ENCODE results near the gene RGS7BP.

Gene RGS7BP

DNA sequence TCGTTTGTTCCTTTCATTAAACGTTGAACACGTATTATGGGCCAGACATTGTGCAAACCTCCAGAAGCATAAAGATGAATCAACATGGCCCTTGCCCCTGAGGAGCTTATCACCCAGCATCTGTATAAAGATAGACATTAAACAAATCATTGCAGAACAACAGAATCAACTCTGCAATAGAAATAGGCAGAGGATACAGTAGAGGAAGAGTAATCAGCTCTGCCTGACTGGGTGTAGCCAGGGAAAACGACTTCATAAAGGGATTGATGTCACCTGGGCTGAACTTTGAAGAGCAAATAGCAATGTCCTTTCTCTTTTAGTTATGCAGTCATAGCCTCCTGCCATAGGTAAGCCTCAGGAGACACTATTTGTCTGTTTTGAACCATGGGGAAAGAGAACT lies 13.4 kb downstream of the RGS7BP start:
- Histone ChIP-seq H3K27ac (replicated peaks) (no peak overlapping the region), H3K4me3 (replicated peaks; ENCODE audit: insufficient read depth, low read length) (no peak overlapping the region), H3K27me3 (ENCODE audit: insufficient read depth, poor library complexity, severe bottlenecking) (no peaks in the 10 kb centered on the region)
- no peak for DNase-seq (ENCODE audit: low read depth in 1 of 2, low spot score in 1 of 2)
- TF ChIP-seq POLR2AphosphoS5 (IDR thresholded peaks at IDR 0.05; ENCODE audit: low read depth), result no peak
- no peak for TF ChIP-seq SPI1 (IDR thresholded peaks at IDR 0.05; ENCODE audit: borderline replicate concordance, low read depth)
- TF ChIP-seq, protein P1, sequence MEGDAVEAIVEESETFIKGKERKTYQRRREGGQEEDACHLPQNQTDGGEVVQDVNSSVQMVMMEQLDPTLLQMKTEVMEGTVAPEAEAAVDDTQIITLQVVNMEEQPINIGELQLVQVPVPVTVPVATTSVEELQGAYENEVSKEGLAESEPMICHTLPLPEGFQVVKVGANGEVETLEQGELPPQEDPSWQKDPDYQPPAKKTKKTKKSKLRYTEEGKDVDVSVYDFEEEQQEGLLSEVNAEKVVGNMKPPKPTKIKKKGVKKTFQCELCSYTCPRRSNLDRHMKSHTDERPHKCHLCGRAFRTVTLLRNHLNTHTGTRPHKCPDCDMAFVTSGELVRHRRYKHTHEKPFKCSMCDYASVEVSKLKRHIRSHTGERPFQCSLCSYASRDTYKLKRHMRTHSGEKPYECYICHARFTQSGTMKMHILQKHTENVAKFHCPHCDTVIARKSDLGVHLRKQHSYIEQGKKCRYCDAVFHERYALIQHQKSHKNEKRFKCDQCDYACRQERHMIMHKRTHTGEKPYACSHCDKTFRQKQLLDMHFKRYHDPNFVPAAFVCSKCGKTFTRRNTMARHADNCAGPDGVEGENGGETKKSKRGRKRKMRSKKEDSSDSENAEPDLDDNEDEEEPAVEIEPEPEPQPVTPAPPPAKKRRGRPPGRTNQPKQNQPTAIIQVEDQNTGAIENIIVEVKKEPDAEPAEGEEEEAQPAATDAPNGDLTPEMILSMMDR (IDR thresholded peaks at IDR 0.05; ENCODE audit: insufficient read depth, low read length), result no peak
- TF ChIP-seq GABPA (IDR thresholded peaks at IDR 0.05; ENCODE audit: low read depth), result no peak
- TF ChIP-seq, protein P2, sequence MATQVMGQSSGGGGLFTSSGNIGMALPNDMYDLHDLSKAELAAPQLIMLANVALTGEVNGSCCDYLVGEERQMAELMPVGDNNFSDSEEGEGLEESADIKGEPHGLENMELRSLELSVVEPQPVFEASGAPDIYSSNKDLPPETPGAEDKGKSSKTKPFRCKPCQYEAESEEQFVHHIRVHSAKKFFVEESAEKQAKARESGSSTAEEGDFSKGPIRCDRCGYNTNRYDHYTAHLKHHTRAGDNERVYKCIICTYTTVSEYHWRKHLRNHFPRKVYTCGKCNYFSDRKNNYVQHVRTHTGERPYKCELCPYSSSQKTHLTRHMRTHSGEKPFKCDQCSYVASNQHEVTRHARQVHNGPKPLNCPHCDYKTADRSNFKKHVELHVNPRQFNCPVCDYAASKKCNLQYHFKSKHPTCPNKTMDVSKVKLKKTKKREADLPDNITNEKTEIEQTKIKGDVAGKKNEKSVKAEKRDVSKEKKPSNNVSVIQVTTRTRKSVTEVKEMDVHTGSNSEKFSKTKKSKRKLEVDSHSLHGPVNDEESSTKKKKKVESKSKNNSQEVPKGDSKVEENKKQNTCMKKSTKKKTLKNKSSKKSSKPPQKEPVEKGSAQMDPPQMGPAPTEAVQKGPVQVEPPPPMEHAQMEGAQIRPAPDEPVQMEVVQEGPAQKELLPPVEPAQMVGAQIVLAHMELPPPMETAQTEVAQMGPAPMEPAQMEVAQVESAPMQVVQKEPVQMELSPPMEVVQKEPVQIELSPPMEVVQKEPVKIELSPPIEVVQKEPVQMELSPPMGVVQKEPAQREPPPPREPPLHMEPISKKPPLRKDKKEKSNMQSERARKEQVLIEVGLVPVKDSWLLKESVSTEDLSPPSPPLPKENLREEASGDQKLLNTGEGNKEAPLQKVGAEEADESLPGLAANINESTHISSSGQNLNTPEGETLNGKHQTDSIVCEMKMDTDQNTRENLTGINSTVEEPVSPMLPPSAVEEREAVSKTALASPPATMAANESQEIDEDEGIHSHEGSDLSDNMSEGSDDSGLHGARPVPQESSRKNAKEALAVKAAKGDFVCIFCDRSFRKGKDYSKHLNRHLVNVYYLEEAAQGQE (IDR thresholded peaks at IDR 0.05; ENCODE audit: insufficient replicate concordance, low read depth), result no peak

DNA sequence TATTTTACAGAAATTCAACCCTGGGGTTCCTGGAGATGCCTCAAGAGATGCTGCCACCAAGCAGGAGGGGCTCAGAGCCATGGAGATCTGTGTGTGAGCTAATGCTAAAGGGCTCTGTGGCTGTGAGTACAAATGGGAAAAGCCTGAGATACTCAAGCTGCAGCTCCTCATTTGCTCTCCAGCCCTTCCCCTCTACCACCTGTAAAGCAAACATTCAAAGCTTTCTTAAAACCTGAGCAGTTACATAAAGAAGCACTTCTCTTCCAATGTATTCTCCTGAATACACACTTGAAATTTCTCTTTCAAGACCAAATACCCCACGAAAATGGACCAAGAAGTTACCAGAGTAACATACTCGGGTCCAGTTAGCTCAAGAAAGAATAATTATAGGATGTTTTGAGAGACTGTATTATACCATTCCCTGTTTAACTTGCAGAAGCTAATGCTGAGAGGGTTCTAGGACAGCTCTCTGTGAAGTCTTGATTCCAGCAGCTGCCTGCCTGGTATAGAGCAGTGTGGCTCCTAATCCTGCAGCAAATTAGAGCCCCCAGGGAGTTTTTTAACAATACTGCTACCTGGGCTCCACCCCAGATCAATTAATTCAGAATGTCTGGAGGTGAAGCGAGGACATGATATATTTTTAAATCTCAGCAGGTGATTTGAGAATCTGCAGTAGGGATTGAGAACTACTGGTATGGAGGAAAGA lies 21.1 kb downstream of the RGS7BP start:
- Histone ChIP-seq H3K27ac (replicated peaks) (no peak overlapping the region), H3K4me3 (replicated peaks; ENCODE audit: insufficient read depth, low read length) (no peak overlapping the region), H3K27me3 (ENCODE audit: insufficient read depth, poor library complexity, severe bottlenecking) (no peaks in the 10 kb centered on the region)
- no peak for DNase-seq (ENCODE audit: low read depth in 1 of 2, low spot score in 1 of 2)
- TF ChIP-seq GABPA (IDR thresholded peaks at IDR 0.05; ENCODE audit: low read depth) (no peak), SPI1 (IDR thresholded peaks at IDR 0.05; ENCODE audit: borderline replicate concordance, low read depth) (no peak), POLR2AphosphoS5 (IDR thresholded peaks at IDR 0.05; ENCODE audit: low read depth) (no peak)
- TF ChIP-seq, protein P1 (IDR thresholded peaks at IDR 0.05; ENCODE audit: insufficient read depth, low read length), result no peak
- TF ChIP-seq, protein P2 (IDR thresholded peaks at IDR 0.05; ENCODE audit: insufficient replicate concordance, low read depth), result no peak

DNA sequence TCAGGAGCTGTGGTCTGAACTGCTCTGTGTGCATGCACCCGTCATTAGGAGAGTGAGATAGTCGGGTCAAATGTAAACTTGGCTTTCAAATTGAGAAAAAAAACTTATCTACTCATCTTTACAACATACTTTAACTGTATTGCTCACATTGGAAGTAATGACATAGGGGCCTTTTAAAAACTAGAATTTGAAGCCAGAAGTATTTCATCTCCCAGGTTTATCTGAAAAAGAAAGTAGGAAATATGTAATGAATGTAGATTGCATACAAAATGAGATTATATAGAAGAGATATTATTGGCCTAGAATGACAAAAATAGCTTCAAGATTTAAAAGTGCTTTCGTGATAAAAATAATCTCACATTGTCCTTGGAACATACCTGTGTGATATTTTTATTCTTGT lies 24.3 kb downstream of the RGS7BP start:
- no peaks in the 10 kb centered on the region for H3K27me3 ChIP-seq (ENCODE audit: insufficient read depth, poor library complexity, severe bottlenecking)
- TF ChIP-seq POLR2AphosphoS5 (IDR thresholded peaks at IDR 0.05; ENCODE audit: low read depth) (no peak), SPI1 (IDR thresholded peaks at IDR 0.05; ENCODE audit: borderline replicate concordance, low read depth) (no peak), GABPA (IDR thresholded peaks at IDR 0.05; ENCODE audit: low read depth) (no peak)
- TF ChIP-seq, protein P2 (IDR thresholded peaks at IDR 0.05; ENCODE audit: insufficient replicate concordance, low read depth), result no peak
- TF ChIP-seq, protein P1 (IDR thresholded peaks at IDR 0.05; ENCODE audit: insufficient read depth, low read length), result no peak
- DNase-seq (ENCODE audit: low read depth in 1 of 2, low spot score in 1 of 2), result no peak
- H3K27ac ChIP-seq (replicated peaks), result no peak overlapping the region
- no peak overlapping the region for H3K4me3 ChIP-seq (replicated peaks; ENCODE audit: insufficient read depth, low read length)
